ENCODE results near the gene BCAS3. TPM values are rescaled to one million over a fixed set of nuclear protein-coding genes. Genes with fewer than 3 reads are reported as not detected.

The BCAS3 gene
- total and polyA plus RNA-seq, 4 experiments from 2014 or later, result 27.0 to 45.2 (median 41.2) TPM

DNA sequence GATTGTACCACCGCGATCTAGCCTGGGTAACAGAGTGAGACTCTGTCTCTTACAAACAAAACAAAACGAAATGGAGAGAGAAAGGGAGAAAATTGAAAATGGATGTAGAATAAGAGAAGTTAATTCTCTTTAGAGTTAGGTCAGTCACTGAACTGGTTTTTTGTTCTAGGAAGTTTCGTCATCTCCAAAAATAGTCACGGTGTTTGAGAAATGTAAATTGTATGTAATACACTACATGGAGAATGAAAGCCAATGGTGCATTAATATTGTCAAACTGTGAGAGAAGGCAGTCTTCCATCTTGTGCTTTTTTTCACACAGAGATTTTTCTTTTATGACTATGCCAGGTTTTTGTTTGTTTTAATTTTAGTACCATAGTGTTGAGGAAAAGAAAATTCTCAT is 145.9 kb downstream of the BCAS3 start:
- POLR2A ChIA-PET (ENCODE audit: partially characterized antibody), result no interaction called here
- no peak for DNase-seq
- Histone ChIP-seq H3K9me3 (ENCODE audit: control insufficient read depth in 1 of 2, low read length in 2 of 2) (no peaks in the 10 kb centered on the region), H3K27ac (ENCODE audit: low read depth, low read length) (no peak overlapping the region), H3K27me3 (ENCODE audit: insufficient read depth, low read length) (no peaks in the 10 kb centered on the region), H3K36me3 (ENCODE audit: insufficient read depth, low read length) (no peaks in the 10 kb centered on the region), H3K4me3 (ENCODE audit: low read length in 2 of 2) (no peak overlapping the region), H3K4me1 (ENCODE audit: insufficient read depth, low read length) (no peaks in the 10 kb centered on the region)
- no peak overlapping the region for H3K27ac Mint-ChIP-seq
- intact Hi-C loops (cut with micrococcal nuclease), result no loop called here
- H3K4me3 Mint-ChIP-seq, result no peak overlapping the region
- no peaks in the 10 kb centered on the region for H3K36me3 Mint-ChIP-seq
- no peaks in the 10 kb centered on the region for H3K9me3 Mint-ChIP-seq
- H3K27me3 Mint-ChIP-seq, result no peaks in the 10 kb centered on the region
- CTCF ChIA-PET (ENCODE audit: partially characterized antibody), result interaction anchor here (0.9 kb wide), 1 partner anchor 10 kb away, joined by 3 read pairs; no protein-coding TSS in a partner anchor
- no peaks in the 10 kb centered on the region for H3K4me1 Mint-ChIP-seq

DNA sequence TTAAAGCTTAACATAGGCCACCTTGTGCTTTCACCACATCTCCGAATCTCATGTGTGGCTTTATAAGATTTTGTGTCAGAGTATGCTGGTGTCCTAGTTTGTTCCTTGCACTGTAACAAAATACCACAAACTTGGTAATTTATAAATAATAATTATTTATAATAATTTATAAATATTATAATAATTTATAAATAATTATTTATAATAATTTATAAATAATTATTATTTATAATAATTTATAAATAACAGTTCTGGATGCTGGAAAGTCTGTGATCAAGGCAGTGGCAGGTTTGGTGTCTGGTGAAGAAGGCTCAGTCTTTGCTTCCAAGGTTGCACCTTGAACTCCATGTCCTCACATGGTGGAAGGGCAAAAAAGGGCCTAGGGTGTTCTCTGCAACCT is 147.7 kb downstream of the BCAS3 start:
- H3K27me3 ChIP-seq (ENCODE audit: insufficient read depth, low read length), result no peaks in the 10 kb centered on the region
- no peak overlapping the region for H3K27ac ChIP-seq (ENCODE audit: low read depth, low read length)
- CTCF ChIA-PET (ENCODE audit: partially characterized antibody), result no interaction called here
- no peak for DNase-seq
- H3K27ac Mint-ChIP-seq, result no peak overlapping the region
- H3K36me3 Mint-ChIP-seq, result no peaks in the 10 kb centered on the region
- H3K4me3 Mint-ChIP-seq, result no peak overlapping the region
- peaks cover 0 to 2% (median 0%) of the 10 kb centered on the region in 4 donors for H3K4me1 Mint-ChIP-seq
- H3K4me3 ChIP-seq (ENCODE audit: low read length in 2 of 2), result no peak overlapping the region
- H3K9me3 ChIP-seq (ENCODE audit: control insufficient read depth in 1 of 2, low read length in 2 of 2), result no peaks in the 10 kb centered on the region
- H3K36me3 ChIP-seq (ENCODE audit: insufficient read depth, low read length), result no peaks in the 10 kb centered on the region
- POLR2A ChIA-PET (ENCODE audit: partially characterized antibody), result no interaction called here
- intact Hi-C loops (cut with micrococcal nuclease), result no loop called here
- no peaks in the 10 kb centered on the region for H3K9me3 Mint-ChIP-seq
- no peaks in the 10 kb centered on the region for H3K4me1 ChIP-seq (ENCODE audit: insufficient read depth, low read length)
- H3K27me3 Mint-ChIP-seq, result no peaks in the 10 kb centered on the region

DNA sequence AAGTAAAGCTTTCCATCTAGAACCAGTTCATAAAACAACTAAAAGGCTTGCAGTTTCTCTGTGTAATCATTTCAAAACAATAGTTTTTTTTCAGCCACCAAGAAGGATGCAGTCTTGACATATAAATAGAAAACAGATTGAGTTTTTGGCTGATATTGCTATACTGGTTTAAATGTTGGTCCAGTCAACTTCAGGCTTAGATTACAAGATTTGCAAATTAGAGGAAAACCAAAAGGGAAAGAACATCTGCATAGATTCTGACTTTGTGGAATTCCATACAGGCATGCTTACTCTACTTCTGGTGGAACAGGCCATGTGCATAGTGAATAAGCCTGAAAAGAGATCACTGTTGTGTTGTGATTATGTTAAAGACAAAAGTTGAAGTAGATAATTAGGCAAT is 150.3 kb downstream of the BCAS3 start:
- intact Hi-C loops (cut with micrococcal nuclease), result no loop called here

DNA sequence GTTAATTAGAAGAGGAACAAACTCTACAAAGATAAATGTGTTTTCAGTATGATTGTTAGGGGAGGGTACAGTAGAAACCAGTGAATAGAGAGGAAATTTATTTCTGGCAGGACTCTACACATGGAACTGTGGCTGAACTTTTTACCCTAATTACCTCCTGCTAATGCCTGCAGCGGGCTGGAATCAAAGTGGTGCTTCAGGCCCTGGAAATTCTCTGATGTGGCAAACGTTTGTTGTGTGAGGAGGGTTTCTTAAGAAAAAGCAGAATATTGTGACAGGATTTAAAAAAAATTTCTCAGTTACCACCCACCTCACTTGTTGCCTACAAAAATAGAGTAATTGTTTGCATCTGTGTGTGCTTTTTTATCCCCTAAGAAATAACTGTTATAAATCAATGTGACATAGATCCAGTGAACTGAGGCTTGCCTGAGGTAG is 154.5 kb downstream of the BCAS3 start:
- no peaks in the 10 kb centered on the region for H3K27me3 Mint-ChIP-seq

More for the DNA sequence above, 150.3 kb downstream of the BCAS3 start:
- POLR2A ChIA-PET (ENCODE audit: partially characterized antibody), result no interaction called here
- Mint-ChIP-seq H3K36me3 (no peaks in the 10 kb centered on the region), H3K4me3 (no peak overlapping the region), H3K27me3 (no peaks in the 10 kb centered on the region), H3K27ac (no peak overlapping the region), H3K4me1 (peaks cover 0 to 3% (median 1%) of the 10 kb centered on the region in 4 donors), H3K9me3 (no peaks in the 10 kb centered on the region)
- H3K36me3 ChIP-seq (ENCODE audit: insufficient read depth, low read length), result no peaks in the 10 kb centered on the region
- CTCF ChIA-PET (ENCODE audit: partially characterized antibody), result no interaction called here
- no peaks in the 10 kb centered on the region for H3K9me3 ChIP-seq (ENCODE audit: control insufficient read depth in 1 of 2, low read length in 2 of 2)
- no peaks in the 10 kb centered on the region for H3K4me1 ChIP-seq (ENCODE audit: insufficient read depth, low read length)
- no peak for DNase-seq
- no peak overlapping the region for H3K4me3 ChIP-seq (ENCODE audit: low read length in 2 of 2)
- no peaks in the 10 kb centered on the region for H3K27me3 ChIP-seq (ENCODE audit: insufficient read depth, low read length)
- H3K27ac ChIP-seq (ENCODE audit: low read depth, low read length), result no peak overlapping the region

DNA sequence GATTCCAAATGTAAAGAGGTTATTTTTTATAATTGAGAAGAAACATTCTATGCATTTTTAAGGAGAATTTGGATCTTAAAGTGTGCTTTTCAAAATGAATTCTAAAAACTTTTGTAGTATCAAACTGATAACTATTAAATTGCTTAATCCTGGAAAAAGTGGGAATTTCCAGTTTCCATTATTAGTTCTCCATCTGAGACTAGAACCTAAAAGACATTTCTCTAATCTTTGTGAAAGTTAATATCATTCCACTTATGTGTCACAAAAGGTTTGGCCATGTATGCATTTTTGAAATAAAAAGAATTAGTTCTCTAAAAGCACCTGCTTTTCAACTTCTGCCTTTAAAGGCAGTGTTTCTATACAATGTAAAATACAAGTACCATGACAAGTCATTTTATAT is 155.0 kb downstream of the BCAS3 start:
- Histone ChIP-seq H3K4me1 (ENCODE audit: insufficient read depth, low read length) (no peaks in the 10 kb centered on the region), H3K9me3 (ENCODE audit: control insufficient read depth in 1 of 2, low read length in 2 of 2) (no peaks in the 10 kb centered on the region), H3K36me3 (ENCODE audit: insufficient read depth, low read length) (no peaks in the 10 kb centered on the region), H3K4me3 (ENCODE audit: low read length in 2 of 2) (no peak overlapping the region), H3K27ac (ENCODE audit: low read depth, low read length) (no peak overlapping the region), H3K27me3 (ENCODE audit: insufficient read depth, low read length) (no peaks in the 10 kb centered on the region)
- Mint-ChIP-seq H3K36me3 (peaks cover 0 to 4% of the 10 kb centered on the region in 2 donors), H3K4me3 (no peak overlapping the region), H3K27me3 (no peaks in the 10 kb centered on the region), H3K9me3 (no peaks in the 10 kb centered on the region), H3K4me1 (peaks cover 0 to 4% (median 2%) of the 10 kb centered on the region in 4 donors), H3K27ac (no peak overlapping the region)
- CTCF ChIA-PET (ENCODE audit: partially characterized antibody), result no interaction called here
- DNase-seq, result no peak
- POLR2A ChIA-PET (ENCODE audit: partially characterized antibody), result no interaction called here
- intact Hi-C loops (cut with micrococcal nuclease), result no loop called here

More for the DNA sequence above, 154.5 kb downstream of the BCAS3 start:
- Mint-ChIP-seq H3K27ac (no peak overlapping the region), H3K9me3 (no peaks in the 10 kb centered on the region), H3K4me1 (peaks cover 0 to 4% (median 1%) of the 10 kb centered on the region in 4 donors), H3K4me3 (no peak overlapping the region), H3K36me3 (peaks cover 0 to 1% of the 10 kb centered on the region in 2 donors)
- H3K27me3 ChIP-seq (ENCODE audit: insufficient read depth, low read length), result no peaks in the 10 kb centered on the region
- no peak for DNase-seq
- H3K36me3 ChIP-seq (ENCODE audit: insufficient read depth, low read length), result no peaks in the 10 kb centered on the region
- POLR2A ChIA-PET (ENCODE audit: partially characterized antibody), result no interaction called here
- no peaks in the 10 kb centered on the region for H3K4me1 ChIP-seq (ENCODE audit: insufficient read depth, low read length)
- intact Hi-C loops (cut with micrococcal nuclease), result no loop called here
- no peak overlapping the region for H3K27ac ChIP-seq (ENCODE audit: low read depth, low read length)
- CTCF ChIA-PET (ENCODE audit: partially characterized antibody), result no interaction called here
- H3K4me3 ChIP-seq (ENCODE audit: low read length in 2 of 2), result no peak overlapping the region
- H3K9me3 ChIP-seq (ENCODE audit: control insufficient read depth in 1 of 2, low read length in 2 of 2), result no peaks in the 10 kb centered on the region

DNA sequence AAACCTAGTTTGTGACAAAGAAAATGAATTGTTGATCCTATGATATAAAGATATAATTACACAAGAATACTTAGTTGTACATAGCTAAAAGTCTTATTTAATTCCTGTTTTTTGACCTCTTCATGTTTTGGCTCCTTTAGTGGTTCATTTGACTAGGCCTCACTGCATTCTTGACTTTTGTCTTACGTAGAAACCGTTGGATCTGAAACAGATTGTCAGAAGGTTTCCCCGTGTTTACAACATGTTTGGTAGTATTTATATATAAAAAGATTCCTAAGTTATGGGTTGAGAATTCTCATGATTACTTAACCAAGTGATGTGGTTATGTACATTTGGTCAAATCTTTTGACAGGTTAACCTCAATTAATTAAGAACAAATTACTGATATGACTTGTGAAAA is 162.8 kb downstream of the BCAS3 start:
- H3K27me3 ChIP-seq (ENCODE audit: insufficient read depth, low read length), result no peaks in the 10 kb centered on the region
- H3K9me3 Mint-ChIP-seq, result no peaks in the 10 kb centered on the region
- no peaks in the 10 kb centered on the region for H3K36me3 ChIP-seq (ENCODE audit: insufficient read depth, low read length)
- no peak overlapping the region for H3K27ac ChIP-seq (ENCODE audit: low read depth, low read length)
- H3K27me3 Mint-ChIP-seq, result no peaks in the 10 kb centered on the region
- no peak for DNase-seq
- no peaks in the 10 kb centered on the region for H3K9me3 ChIP-seq (ENCODE audit: control insufficient read depth in 1 of 2, low read length in 2 of 2)
- H3K27ac Mint-ChIP-seq, result no peak overlapping the region
- no peaks in the 10 kb centered on the region for H3K4me1 ChIP-seq (ENCODE audit: insufficient read depth, low read length)
- H3K4me1 Mint-ChIP-seq, result peaks cover 0 to 2% (median under 1%) of the 10 kb centered on the region in 4 donors
- no peak overlapping the region for H3K4me3 Mint-ChIP-seq
- intact Hi-C loops (cut with micrococcal nuclease), result no loop called here
- H3K36me3 Mint-ChIP-seq, result peaks cover 0 to 14% of the 10 kb centered on the region in 2 donors
- ChIA-PET CTCF (ENCODE audit: partially characterized antibody) (no interaction called here), POLR2A (ENCODE audit: partially characterized antibody) (no interaction called here)
- no peak overlapping the region for H3K4me3 ChIP-seq (ENCODE audit: low read length in 2 of 2)

DNA sequence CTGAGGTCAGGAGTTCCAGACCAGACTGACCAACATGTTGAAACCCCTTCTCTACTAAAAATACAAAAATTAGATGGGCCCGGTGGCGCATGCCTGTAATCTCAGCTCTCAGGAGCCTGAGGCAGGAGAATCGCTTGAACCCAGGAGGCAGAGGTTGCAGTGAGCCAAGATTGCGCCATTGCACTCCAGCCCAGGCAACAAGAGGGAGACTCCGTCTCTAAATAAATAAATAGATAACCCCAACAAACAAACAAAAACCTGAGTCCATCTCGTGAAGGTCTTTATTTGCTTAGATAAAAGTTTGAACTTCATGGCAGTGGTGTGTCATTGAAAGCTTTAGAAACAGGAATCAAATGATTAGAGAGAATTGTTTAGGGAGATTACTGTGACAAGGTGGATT is 167.4 kb downstream of the BCAS3 start:
- Histone ChIP-seq H3K27ac (ENCODE audit: low read depth, low read length) (no peak overlapping the region), H3K4me3 (ENCODE audit: low read length in 2 of 2) (no peak overlapping the region), H3K4me1 (ENCODE audit: insufficient read depth, low read length) (no peaks in the 10 kb centered on the region), H3K27me3 (ENCODE audit: insufficient read depth, low read length) (no peaks in the 10 kb centered on the region), H3K9me3 (ENCODE audit: control insufficient read depth in 1 of 2, low read length in 2 of 2) (no peaks in the 10 kb centered on the region), H3K36me3 (ENCODE audit: insufficient read depth, low read length) (no peaks in the 10 kb centered on the region)
- POLR2A ChIA-PET (ENCODE audit: partially characterized antibody), result no interaction called here
- CTCF ChIA-PET (ENCODE audit: partially characterized antibody), result no interaction called here
- no peaks in the 10 kb centered on the region for H3K27me3 Mint-ChIP-seq
- intact Hi-C loops (cut with micrococcal nuclease), result no loop called here
- DNase-seq, result no peak
- peaks cover 0 to 2% (median 0%) of the 10 kb centered on the region in 4 donors for H3K4me1 Mint-ChIP-seq
- H3K27ac Mint-ChIP-seq, result no peak overlapping the region
- peaks cover 0 to 6% of the 10 kb centered on the region in 2 donors for H3K36me3 Mint-ChIP-seq
- no peaks in the 10 kb centered on the region for H3K9me3 Mint-ChIP-seq
- no peak overlapping the region for H3K4me3 Mint-ChIP-seq

DNA sequence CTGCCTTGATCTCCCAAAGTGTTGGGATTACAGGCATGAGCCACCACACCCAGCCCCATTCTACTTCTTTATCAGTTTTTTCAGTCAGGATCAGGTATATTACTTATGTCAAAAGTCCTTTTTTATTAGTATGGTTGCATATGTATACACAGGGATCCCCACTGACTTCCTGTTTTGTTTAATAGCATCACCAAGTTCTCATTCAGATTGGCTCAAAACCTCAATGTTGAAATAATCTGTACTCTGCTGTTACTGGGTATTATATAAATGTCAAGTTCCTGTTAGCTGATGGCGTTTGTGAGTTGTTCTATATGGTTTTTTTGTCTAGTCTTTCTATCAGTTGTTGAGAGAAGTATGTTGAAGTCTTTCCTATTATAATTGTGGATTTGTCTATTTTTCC is 168.5 kb downstream of the BCAS3 start:
- H3K4me3 ChIP-seq (ENCODE audit: low read length in 2 of 2), result no peak overlapping the region
- H3K9me3 Mint-ChIP-seq, result no peaks in the 10 kb centered on the region
- H3K27me3 Mint-ChIP-seq, result no peaks in the 10 kb centered on the region
- H3K4me3 Mint-ChIP-seq, result no peak overlapping the region
- H3K36me3 Mint-ChIP-seq, result peaks cover 0 to 14% of the 10 kb centered on the region in 2 donors
- no peaks in the 10 kb centered on the region for H3K4me1 ChIP-seq (ENCODE audit: insufficient read depth, low read length)
- no peak overlapping the region for H3K27ac ChIP-seq (ENCODE audit: low read depth, low read length)
- no peak for DNase-seq
- ChIA-PET POLR2A (ENCODE audit: partially characterized antibody) (no interaction called here), CTCF (ENCODE audit: partially characterized antibody) (no interaction called here)
- intact Hi-C loops (cut with micrococcal nuclease), result no loop called here
- H3K4me1 Mint-ChIP-seq, result peaks cover 0 to 2% (median 0%) of the 10 kb centered on the region in 4 donors
- H3K36me3 ChIP-seq (ENCODE audit: insufficient read depth, low read length), result no peaks in the 10 kb centered on the region
- no peak overlapping the region for H3K27ac Mint-ChIP-seq
- no peaks in the 10 kb centered on the region for H3K27me3 ChIP-seq (ENCODE audit: insufficient read depth, low read length)
- no peaks in the 10 kb centered on the region for H3K9me3 ChIP-seq (ENCODE audit: control insufficient read depth in 1 of 2, low read length in 2 of 2)
